ENCODE data around the gene PRKAR2A. TPM values are rescaled to one million over a fixed set of nuclear protein-coding genes. Genes with fewer than 3 reads are reported as not detected.
"Not testable (repeated sequence)": the region's sequence is repeated elsewhere in the genome, so short reads cannot be mapped to it uniquely, and the experiment has no call there.

The PRKAR2A gene
- total RNA-seq, 1 donor from 2014 or later = 47.6 TPM

DNA sequence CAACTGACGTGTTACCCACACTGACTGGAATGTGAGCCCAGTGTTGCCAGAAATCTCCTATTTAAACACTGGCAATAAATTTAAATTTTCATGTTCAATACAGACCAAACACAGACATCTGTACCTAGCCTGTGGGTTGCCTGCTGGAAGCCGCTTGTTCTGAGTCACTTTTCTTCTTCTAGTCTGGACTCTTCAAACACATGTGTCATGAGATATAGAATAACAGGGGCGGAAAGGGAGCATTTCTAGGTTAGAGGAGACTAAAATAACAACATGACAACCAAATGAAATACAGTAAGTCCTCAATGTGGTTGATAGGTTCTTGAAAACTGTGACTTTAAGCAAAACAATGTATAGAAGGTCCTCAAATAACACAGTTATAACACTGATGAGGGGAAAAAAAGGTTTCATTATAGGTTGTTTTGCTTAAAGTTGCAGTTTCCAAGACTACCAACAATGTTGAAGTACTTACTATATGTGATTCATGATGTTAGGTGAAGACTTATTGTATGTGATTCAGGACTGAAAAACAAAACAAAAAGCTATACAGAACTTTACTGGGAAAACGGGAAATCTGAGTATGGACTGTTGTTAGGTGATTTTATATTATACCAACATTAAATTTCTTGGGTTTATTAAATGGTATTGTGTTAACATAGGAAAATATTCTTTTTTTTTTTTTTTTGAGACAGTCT lies 63.1 kb downstream of the PRKAR2A start:
- H3K4me1 ChIP-seq = no peaks in the 10 kb centered on the region
- ATAC-seq (no peak), DNase-seq (no peak)
- H3K27ac ChIP-seq = no peak overlapping the region
- no peaks in the 10 kb centered on the region for H3K27me3 ChIP-seq
- peaks cover 61% of the 10 kb centered on the region for H3K36me3 ChIP-seq
- TF ChIP-seq, protein P1, sequence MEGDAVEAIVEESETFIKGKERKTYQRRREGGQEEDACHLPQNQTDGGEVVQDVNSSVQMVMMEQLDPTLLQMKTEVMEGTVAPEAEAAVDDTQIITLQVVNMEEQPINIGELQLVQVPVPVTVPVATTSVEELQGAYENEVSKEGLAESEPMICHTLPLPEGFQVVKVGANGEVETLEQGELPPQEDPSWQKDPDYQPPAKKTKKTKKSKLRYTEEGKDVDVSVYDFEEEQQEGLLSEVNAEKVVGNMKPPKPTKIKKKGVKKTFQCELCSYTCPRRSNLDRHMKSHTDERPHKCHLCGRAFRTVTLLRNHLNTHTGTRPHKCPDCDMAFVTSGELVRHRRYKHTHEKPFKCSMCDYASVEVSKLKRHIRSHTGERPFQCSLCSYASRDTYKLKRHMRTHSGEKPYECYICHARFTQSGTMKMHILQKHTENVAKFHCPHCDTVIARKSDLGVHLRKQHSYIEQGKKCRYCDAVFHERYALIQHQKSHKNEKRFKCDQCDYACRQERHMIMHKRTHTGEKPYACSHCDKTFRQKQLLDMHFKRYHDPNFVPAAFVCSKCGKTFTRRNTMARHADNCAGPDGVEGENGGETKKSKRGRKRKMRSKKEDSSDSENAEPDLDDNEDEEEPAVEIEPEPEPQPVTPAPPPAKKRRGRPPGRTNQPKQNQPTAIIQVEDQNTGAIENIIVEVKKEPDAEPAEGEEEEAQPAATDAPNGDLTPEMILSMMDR (IDR thresholded peaks at IDR 0.05) = no peak
- H3K9me3 ChIP-seq = no peaks in the 10 kb centered on the region
- intact Hi-C loops (cut with DNase I) = no loop called here
- H3K4me3 ChIP-seq = no peak overlapping the region

DNA sequence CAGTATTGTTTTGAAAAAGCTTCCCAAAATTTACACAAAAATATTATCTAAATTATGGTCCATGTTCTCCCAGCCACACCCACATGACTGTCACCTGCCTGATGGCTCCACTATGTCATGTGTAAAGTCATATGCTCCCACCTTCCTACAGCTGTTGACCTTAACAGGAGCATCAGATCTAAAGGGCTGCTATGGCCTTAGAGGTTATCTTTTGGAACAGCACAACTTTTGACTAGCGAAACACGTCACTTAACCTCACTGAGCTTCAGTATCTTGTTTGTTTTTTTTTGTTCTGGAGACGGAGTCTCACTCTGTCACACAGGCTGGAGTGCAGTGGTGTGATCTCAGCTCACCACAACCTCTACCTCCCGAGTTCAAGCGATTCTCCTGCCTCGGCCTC lies 64.4 kb downstream of the PRKAR2A start:
- H3K36me3 ChIP-seq = peaks cover 57% of the 10 kb centered on the region
- H3K4me1 ChIP-seq = no peaks in the 10 kb centered on the region
- TF ChIP-seq, protein P1 (IDR thresholded peaks at IDR 0.05) = no peak
- H3K27me3 ChIP-seq = no peaks in the 10 kb centered on the region
- no peak overlapping the region for H3K4me3 ChIP-seq
- no peak overlapping the region for H3K27ac ChIP-seq
- DNase-seq = no peak
- intact Hi-C loops (cut with DNase I) = no loop called here
- no peaks in the 10 kb centered on the region for H3K9me3 ChIP-seq
- ATAC-seq = no peak

DNA sequence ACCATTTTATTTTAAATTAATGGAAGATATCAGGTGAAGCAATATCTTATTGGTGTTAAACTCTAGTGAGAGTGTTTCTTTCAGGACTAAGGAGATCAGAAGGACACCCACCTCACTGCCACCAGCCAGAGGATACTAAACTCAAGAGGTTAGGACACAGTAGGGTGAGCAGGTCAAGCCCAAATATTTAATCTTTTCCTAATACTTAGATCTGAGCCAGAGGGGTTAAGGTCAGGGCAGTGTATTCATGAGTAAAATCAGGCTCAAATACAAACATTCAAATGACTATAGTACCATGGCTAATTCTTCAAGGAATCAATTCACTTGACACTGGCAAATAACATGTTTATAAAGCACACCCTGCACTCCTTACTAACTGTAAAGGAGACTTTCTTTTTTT lies 65.6 kb downstream of the PRKAR2A start:
- Histone ChIP-seq H3K4me1 (no peaks in the 10 kb centered on the region), H3K9me3 (no peaks in the 10 kb centered on the region), H3K27me3 (no peaks in the 10 kb centered on the region), H3K36me3 (peaks cover 60% of the 10 kb centered on the region), H3K4me3 (no peak overlapping the region), H3K27ac (no peak overlapping the region)
- DNase-seq = no peak
- TF ChIP-seq, protein P1 (IDR thresholded peaks at IDR 0.05) = no peak
- ATAC-seq = no peak
- intact Hi-C loops (cut with DNase I) = no loop called here

DNA sequence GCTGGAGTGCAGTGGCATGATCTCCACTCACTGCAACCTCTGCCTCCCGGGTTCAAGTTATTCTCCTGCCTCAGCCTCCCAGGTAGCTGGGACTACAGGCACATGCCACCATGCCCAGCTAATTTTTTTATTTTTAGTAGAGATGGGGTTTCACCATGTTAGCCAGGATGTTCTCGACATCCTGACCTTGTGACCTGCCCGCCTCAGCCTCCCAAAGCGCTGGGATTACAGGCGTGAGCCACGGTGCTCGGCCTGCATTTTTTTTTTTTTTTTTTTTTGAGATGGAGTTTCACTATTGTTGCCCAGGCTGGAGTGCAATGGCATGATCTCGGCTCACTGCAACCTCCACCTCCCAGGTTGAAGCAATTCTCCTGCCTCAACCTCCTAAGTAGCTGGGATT lies 69.1 kb downstream of the PRKAR2A start:
- H3K27ac ChIP-seq; intact Hi-C loops (cut with DNase I); H3K27me3 ChIP-seq; DNase-seq; H3K9me3 ChIP-seq; ATAC-seq; H3K4me3 ChIP-seq; H3K4me1 ChIP-seq: not testable (repeated sequence)
- H3K36me3 ChIP-seq = peaks cover 47% of the 10 kb centered on the region

DNA sequence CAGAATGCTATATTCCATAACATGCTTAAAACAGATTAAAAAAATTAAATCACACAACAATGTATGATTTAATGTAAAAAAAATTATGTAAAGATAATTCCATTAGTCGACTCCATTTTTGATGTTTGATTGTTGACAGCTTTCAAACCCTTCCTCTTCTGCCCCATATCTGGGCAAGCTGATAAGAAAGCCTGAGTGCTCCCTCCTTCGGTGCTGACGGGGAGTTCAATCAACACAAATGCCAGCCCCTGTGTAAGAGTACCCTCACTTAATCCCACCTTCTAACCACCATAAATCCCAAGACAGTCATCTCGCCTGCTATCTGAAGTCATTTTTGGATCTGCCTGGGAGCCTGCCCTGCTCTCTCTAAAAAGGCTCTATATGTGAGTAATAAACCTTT lies 70.8 kb downstream of the PRKAR2A start:
- Histone ChIP-seq H3K4me1 (no peaks in the 10 kb centered on the region), H3K36me3 (peaks cover 40% of the 10 kb centered on the region), H3K27ac (no peak overlapping the region), H3K27me3 (no peaks in the 10 kb centered on the region), H3K9me3 (no peaks in the 10 kb centered on the region), H3K4me3 (no peak overlapping the region)
- ATAC-seq = no peak
- TF ChIP-seq, protein P1 (IDR thresholded peaks at IDR 0.05) = no peak
- DNase-seq = no peak
- intact Hi-C loops (cut with DNase I) = no loop called here

DNA sequence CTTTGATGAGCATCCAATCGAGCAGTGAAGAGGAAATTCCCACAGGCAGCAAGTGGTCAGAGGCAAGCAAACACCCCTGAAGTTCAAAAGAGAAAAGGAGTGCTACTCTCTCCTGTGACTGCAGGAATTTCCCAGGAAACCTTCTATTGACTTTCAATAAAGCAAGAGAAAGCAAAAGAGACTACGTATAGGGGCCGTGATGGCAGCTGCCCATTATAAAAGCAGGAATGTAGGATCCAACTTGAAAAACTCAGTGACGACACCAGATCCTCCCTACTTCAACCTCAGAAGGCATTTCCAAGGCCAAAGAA lies 77.5 kb downstream of the PRKAR2A start:
- intact Hi-C loops (cut with DNase I) = no loop called here
- no peaks in the 10 kb centered on the region for H3K4me1 ChIP-seq
- no peak for DNase-seq

More for the DNA sequence above, 77.5 kb downstream of the PRKAR2A start:
- H3K4me3 ChIP-seq = no peak overlapping the region
- TF ChIP-seq, protein P1 (IDR thresholded peaks at IDR 0.05) = no peak
- no peaks in the 10 kb centered on the region for H3K9me3 ChIP-seq
- no peak for ATAC-seq
- peaks cover 45% of the 10 kb centered on the region for H3K36me3 ChIP-seq
- H3K27me3 ChIP-seq = no peaks in the 10 kb centered on the region
- H3K27ac ChIP-seq = peak overlapping the region; percentile 32

Data from upper lobe of right lung (tissue), 1 donor.